ENCODE measurements around the gene DNAJC3.

Gene DNAJC3

DNA sequence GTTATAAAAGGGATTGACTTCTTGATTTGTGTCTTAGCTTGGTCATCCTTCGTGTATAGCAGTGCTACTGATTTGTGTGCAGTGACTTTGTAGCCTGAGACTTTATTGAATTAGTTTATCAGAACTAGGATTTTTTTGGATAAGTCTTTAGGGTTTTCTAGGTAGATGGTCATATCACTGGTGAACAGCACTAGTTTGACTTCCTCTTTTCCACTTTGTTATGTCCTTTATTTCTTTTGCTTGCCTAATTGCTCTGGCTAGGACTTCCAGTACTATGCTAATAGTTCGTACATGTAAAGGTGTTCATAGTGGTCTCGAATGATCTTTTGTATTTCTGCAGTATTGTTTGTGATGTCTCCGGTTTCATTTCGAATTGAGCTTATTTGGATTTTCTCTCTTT lies 145.4 kb downstream of the DNAJC3 start:
- no peak overlapping the region for H3K27ac ChIP-seq
- no peak for TF ChIP-seq ZFX (IDR thresholded peaks at IDR 0.05)
- TF ChIP-seq, protein P1, sequence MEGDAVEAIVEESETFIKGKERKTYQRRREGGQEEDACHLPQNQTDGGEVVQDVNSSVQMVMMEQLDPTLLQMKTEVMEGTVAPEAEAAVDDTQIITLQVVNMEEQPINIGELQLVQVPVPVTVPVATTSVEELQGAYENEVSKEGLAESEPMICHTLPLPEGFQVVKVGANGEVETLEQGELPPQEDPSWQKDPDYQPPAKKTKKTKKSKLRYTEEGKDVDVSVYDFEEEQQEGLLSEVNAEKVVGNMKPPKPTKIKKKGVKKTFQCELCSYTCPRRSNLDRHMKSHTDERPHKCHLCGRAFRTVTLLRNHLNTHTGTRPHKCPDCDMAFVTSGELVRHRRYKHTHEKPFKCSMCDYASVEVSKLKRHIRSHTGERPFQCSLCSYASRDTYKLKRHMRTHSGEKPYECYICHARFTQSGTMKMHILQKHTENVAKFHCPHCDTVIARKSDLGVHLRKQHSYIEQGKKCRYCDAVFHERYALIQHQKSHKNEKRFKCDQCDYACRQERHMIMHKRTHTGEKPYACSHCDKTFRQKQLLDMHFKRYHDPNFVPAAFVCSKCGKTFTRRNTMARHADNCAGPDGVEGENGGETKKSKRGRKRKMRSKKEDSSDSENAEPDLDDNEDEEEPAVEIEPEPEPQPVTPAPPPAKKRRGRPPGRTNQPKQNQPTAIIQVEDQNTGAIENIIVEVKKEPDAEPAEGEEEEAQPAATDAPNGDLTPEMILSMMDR (conservative IDR thresholded peaks at IDR 0.05) = no peak

GRCh38 chr13:95833126-95833525 lies 156.2 kb downstream of the DNAJC3 start:
- no peak overlapping the region for H3K27ac ChIP-seq
- no peak for TF ChIP-seq ZFX (IDR thresholded peaks at IDR 0.05)
- TF ChIP-seq, protein P1 (conservative IDR thresholded peaks at IDR 0.05) = no peak

DNA sequence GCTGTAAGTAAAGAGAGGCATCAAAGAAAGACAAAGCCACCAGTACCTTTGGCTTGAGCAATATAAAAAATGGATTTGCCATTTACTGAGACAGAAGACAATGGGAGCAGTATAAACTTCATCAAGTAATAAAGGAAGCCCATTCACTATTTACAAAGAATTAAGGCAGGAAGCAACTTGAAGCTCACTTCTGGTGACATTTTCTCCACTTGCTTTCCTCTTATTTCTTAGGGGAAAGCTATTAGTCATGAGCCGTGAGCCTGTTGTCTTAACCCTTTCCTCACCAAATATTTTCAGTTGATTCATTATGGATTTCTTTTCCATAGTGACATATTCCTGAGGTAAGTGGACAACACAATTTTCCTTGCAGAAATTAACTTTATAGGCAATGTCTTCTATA lies 156.8 kb downstream of the DNAJC3 start:
- TF ChIP-seq, protein P1 (conservative IDR thresholded peaks at IDR 0.05) = no peak
- TF ChIP-seq ZFX (IDR thresholded peaks at IDR 0.05) = no peak
- H3K27ac ChIP-seq = no peak overlapping the region

- TF ChIP-seq ZFX (IDR thresholded peaks at IDR 0.05) = no peak
- TF ChIP-seq, protein P1 (conservative IDR thresholded peaks at IDR 0.05) = peak; percentile 92
These were observed 157.3 kb downstream of the DNAJC3 start for GRCh38 chr13:95834134-95834765.

GRCh38 chr13:95841894-95842293 lies 165.0 kb downstream of the DNAJC3 start:
- H3K27ac ChIP-seq = no peak overlapping the region
- no peak for TF ChIP-seq ZFX (IDR thresholded peaks at IDR 0.05)
- TF ChIP-seq, protein P1 (conservative IDR thresholded peaks at IDR 0.05) = no peak

More at GRCh38 chr13:95834134-95834765, 157.3 kb downstream of the DNAJC3 start:
- H3K27ac ChIP-seq = no peak overlapping the region

DNA sequence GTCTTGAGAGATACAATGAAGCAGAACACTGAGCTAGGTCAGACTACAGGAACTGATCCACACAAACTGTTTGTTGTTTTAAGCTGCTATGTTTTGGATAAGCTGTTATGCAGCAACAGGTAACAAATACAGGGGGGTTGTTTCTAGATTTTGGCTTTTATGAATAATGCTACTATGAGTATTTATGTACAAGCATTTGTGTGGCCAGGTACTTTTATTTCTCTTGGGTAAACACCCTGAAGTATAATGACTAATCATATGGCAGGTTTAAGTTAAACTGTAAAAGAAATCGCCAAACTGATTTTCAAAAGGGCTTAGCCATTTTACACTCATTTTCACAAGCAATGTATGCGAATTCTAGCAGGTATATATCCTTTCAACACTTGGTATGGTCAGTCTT lies 166.0 kb downstream of the DNAJC3 start:
- no peak for TF ChIP-seq ZFX (IDR thresholded peaks at IDR 0.05)
- TF ChIP-seq, protein P1 (conservative IDR thresholded peaks at IDR 0.05) = no peak
- H3K27ac ChIP-seq = no peak overlapping the region

Measured in C4-2B (cell line).